GM21825 (cell line): Measurements from ENCODE around the gene SDK1.

ENCODE experiments used
- ATAC-seq: cut with Tn5 transposase; IDR thresholded peaks from one replicate; pipeline ENCODE4 v1.9.1; 2021; ENCODE audit warnings: mild to moderate bottlenecking, moderate library complexity; ENCODE audit not compliant: unreplicated experiment

SDK1 gene

DNA sequence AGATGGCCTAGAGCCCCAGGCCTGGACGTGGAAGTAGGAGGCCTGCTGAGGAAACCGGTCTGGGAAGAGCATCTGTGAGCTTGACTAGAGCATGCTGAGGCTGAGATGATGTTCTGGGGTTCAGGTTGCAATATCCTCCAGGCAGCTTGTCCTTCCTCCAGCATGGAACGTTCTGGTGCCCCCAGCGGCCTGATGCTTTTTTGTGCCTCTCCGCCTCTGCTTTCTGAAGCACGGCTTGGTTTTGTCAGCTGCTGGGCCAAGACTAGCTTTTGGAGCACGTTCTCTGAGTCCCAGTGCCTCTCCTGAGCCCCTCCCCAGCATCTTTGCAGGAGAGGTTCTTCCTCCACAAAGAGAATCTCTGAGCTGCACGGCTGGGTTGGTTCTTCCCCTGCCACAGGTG, 699.1 kb downstream of the SDK1 start:
- ATAC-seq, result no peak

DNA sequence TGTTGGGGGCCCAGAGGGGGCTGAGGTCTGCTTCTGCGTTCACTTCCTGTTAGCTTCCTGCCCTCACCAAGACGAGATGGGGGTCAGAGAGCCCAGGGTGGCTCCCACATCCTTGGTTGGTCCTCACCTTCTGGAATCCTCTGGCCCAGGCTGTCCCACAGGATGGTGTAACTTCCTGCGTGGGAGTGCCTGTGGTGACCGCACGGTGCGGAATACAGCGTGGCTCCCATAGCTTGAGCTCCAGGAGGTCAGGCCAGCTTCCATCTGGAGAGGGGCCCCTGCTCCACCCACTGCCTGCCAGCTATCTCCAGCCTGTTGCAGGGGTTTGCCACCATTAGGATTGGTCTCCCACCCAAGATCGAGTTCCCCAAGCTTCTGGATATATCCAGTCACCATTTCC, 699.9 kb downstream of the SDK1 start:
- no peak for ATAC-seq

DNA sequence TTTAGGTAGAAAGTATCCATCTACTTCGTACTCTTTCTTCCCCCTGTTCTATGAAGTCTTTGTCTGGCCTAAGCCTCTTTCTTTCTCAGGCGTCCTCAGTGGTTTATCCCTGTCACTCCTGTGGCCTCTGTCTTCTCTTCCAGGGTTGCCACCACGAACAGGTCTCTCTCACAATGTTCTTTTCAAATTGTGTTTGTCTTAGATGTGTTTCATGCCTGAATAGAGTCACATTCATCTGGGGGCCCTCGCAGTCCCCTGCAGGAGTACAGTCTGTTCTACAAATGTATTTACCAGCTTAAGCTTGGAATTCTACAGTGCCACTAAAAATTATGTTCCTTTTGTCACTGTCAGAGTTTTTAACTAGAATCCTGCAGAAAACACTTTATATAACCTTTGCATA, 700.7 kb downstream of the SDK1 start:
- ATAC-seq, result no peak

DNA sequence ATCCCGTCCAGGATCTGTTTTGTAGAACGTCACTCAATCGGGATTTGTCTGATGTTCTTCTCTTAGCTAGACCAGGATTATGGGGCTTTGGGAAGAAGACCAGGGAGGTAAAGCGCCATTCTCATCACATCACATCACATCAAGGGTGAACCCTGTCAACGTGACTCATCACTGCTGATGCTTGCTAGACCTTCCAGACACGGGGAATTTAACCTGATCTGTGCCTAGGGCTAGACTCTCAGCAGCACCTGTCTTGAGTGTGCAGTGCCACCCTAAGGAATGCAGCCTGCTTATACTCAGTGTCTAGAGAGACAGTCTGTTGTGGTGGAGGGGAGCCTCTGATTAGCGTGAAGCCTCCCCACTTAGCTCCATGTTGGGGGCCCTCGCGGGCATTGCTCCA, 702.5 kb downstream of the SDK1 start:
- no peak for ATAC-seq

DNA sequence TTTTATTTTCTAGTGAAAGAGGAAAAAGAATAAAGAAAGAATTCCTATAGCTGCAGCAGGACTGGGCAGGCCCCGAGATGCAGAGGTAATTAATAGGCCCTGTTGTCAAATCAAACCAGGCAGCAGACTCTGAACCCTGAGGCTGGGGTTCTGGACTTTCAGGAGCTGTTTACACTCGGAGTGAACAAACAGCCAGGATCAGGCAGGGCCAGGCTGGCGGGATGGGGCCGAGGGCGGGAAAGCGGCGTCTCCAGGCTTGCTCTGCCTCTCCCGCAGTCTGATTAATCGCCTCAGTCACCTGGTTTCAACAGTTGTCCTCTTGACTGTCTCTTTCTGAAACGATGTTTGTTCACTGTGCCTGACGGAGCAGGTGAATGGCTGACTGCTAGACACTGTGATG, 705.6 kb downstream of the SDK1 start:
- ATAC-seq, result no peak

DNA sequence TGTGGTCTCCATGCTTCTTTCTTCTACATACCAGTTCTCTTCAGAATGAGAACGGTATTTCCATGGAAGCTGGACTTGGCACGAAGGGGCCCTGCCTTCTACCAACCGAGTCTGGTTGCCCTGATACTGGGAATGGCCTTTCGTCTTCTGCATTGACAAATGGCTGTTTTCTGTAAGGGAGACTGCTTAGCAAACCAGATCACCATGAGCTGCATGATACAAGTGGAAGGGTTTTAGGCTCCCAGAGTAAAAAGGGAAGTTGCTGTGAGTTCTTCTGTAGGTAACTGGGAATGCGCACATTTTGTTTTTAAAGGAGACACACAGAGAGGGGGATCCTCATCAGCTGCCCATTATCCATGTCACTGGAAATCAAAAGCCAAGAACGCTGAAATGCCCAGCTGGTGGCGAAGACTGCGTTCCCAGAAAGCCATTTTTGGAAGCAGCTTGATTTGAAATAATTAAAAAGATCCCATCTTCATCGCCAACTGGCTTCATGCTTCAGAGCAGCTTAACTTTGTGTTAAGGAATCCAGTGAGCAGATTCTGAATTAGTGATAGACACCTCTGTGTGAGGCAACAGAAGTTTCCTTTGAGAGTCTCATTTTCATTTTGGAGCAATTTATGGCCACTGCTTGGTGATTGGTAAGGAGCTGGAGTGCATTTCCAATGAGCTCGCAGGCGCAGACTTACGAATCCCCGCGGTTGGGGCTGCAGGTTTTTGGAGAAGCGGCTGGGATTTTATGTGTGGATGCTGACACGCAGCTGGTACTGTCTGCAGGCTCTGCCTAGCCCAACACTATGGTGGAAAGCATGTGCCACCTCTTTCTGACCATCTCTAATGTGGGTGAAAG, 708.4 kb downstream of the SDK1 start:
- ATAC-seq, result no peak

DNA sequence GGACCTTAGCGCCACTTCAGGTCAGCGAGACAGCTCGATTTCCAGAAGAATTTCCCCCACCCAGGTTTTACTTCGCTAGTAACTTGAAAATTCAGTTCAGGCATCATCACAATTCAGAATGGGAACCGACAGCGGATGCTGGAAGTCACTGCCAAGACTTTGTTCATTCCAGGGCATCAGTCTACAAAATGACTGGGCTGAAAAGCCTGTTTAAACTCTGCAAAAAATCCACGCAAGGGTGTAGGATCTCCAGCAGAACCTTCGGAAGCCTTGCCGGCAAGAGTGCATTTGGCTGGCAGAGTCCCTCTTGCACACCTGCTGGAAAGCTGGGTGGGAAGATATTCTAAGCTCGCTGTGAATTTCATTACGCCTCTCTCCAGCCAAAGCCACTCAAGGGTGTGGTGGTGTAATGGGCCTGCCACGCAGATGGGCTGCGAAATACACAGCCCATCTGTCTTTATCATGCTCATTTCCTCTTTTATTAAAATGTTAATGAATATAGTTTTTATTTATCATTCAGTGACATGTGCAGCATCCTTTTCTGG, 709.1 kb downstream of the SDK1 start:
- no peak for ATAC-seq

DNA sequence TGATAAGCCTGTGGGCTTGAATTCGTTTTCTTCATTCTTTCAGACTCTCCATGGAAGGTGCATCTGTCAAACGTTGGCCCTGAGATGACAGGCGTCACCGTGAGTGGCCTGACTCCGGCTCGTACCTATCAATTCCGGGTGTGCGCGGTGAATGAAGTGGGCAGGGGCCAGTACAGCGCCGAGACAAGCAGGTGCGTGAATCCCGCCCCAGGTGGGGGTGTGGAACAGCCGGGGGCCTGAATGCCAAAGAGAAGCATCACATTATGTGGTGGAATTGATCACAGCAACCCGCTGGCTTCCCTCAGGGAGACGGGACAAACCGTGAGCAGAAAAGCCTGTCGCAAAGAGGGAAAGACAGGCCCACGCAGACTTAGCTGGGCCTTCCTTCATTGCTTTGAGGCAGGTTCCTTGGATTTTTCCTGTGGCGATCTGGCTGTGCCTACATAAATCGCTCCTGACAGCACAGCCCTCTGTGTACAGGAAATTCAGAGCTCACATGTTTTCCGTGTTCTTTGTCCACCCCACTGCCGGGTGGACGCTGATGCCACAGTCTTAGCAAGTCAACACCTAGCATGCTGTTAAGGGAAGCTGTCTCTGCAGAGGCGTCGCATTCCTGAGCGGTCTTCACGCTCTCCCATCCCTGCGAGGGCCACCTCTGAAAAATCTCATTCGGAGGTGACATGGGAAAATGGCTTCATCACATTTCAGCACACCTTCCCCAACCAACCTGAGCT, 710.0 kb downstream of the SDK1 start:
- ATAC-seq, result no peak

DNA sequence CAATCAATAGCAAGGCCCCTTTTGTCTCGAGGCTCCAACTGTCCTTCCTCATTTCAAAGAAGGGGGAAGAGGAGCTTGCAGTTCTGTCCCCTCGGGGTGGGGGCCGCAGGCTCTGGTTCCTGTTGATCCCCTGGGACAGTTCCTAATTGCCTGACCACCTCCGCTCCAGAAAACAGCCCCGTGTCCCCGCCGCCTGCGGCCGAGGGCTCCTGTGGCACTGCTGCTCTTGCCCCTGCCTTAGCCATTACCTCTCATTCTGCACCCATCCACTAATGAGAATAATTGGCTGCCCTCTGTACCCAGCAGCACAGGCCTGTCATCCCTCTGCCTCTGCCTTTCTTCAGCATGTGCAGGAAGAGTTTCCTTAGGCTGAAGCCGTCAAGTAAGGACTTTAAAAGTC, 712.7 kb downstream of the SDK1 start:
- no peak for ATAC-seq

DNA sequence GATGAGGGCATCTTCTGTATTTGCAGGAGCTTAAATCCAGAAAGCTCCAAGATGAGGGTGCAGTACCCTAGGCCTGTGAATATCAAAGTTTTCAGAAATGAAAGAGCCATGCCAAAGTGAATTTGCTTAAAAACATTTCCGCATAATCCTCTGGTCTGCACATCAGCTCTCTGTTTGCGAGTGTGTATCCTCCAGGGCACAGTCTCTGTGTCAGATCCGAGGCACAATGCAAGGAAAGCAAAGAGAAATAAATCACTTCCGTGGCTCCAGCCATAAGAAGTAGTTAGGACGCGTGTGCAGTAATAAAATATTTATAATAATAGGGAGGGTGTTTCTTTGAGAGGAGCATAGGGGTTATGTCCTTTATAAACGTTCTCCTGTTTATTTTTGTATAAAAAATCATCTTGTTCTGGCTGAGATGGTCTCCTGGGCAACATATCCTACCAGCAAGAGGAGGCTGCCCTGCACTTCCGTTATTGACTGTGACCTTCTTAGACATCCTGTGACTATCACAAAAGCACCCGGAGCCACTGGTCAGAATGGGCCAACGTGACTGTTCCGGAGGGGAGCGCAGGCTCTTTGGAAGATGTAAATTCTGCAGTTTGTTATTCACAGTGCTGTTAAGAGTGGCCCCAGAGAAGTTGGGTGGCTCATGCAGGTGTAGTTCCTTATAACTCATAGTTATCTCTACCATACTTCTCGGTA, 713.4 kb downstream of the SDK1 start:
- no peak for ATAC-seq

DNA sequence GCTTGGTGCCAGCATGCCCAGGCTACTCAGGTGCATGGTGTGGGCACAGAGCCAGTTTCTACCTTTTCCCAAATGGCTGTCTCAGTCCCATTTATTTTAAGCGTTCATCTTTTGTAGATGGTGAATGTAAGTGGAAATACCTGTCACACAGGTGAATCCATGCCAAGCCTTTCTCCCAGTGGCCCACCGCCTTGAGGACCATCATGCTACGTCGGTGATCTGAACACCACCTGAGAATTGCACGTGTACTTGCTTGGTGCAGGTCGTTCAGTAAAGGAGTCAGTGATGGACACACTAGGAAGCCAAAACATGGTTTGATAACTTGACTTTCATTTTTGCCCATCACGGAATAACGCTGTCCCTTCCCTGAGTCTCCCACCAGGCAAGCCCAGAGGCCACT, 714.3 kb downstream of the SDK1 start:
- ATAC-seq, result no peak

DNA sequence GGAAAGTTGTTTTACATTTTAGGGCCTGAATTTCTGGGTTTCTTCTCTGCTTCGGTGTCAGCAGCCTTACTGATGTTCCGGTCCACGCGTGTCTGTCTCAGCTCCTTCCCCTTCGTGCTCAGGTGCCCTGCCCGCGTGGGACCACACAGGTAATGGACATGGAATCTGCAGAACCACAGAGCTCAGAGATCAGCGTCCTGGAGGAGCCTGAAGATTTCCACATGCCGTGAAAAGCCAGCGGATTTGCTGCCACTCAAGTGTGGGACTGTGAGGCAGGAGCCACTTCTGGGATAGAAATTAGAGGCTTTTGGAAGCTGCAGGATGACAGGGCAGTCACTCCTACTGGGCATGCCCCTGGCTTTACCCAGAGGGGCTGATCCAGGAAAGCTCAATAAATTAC, 714.9 kb downstream of the SDK1 start:
- no peak for ATAC-seq

DNA sequence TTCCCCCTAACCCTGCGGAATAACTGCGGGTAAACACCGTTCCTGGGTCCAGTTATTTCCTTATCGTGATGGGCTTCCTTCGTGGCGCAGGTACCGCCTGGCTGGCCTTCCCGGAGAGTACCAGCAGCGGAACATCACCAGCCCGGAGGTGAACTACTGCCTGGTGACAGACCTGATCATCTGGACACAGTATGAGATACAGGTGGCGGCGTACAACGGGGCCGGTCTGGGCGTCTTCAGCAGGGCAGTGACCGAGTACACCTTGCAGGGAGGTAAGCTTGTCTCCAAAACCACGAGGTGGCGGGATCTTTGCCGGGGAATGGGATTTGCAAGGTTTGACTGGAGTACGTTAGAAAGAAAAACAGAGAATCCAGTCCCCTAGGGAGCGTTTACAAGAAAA, 716.0 kb downstream of the SDK1 start:
- ATAC-seq, result no peak

DNA sequence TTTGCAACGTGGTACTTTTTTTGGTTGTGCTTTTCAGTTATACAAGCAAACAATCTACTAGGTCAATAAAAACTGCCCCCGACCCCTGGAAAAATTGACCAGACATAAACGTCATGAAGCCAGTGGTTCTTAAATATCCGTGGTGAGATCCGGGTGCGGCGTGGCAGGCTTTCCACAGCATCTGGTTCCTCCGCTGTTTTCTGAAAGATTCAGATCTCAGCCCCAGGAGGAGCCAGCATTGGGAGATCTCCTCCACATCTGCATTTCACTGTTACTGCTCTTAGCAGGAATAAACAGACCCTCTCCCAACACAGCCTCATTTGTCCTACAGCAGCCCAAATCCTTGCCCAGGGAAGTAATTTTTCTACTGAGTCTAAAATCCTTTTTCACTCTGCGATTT, 716.7 kb downstream of the SDK1 start:
- no peak for ATAC-seq

DNA sequence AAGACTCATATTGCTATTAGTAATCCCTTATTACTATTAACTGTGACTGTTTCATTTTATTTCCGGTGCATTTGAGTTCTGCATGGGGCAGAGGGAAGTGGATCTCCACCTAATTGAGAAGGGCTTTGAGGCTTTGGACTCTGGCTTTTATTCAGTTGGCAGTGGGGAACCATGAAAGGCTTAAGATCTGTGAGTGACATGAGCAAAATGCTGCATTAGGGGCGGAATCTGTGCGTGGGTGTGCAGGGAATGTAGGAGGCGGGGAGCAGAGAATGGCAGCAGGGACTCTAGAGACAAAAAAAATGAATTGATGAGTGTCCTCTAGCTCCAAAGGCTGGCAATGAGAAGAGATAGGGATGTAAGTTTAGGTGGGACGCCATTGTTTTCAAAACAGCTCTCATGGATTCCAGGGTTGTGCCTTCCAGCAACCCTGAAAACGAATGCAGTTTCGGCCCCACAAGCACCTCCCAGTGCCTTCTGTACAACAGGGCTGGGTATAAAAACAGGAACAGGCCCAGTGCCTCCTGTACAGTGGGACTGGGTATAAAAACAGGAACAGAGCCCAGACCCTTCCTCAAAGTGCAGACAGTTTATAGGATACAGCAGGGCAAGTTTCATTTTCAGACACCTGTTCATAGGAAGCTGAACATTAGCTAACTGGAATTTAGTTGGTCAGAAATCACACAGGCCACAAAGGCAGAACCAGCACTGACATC, 717.7 kb downstream of the SDK1 start:
- no peak for ATAC-seq

DNA sequence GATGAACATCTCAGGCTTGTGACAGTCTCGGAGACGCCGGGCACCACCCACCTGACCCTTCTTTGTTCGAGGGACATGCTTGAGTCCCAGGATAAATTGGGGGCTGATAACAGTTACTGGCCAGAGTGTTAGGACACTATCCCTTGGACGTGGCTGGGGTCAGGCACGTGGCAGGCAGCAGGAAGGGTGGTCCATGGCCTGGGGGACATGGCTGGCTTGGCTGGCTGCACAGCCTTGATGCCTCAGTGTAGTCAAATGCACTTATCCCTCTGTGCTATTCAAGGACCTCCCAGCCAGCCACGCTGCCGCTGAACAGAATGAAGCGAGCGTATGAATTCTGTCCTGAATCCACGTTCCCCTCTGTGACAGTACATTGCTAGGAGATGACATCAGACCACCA, 719.0 kb downstream of the SDK1 start:
- ATAC-seq, result no peak

DNA sequence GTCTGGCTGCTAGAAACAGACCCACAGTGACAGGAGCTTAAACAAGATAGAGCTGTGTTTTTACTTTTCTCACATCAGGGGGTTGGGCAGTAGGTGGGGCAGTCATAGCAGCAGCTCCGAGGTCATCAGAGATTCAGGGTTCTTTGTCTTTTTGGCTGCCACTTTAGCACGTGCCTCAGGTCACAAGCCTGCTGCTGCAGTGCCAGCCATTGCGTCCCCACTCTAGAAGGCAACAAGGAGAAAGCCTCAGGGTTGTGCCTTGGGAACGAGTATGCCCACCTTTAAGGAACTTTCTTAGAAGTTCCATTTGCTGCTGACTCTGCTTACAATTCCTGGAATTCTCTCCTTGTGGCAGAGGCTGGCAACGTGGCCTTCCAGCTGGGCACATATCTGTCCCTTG, 720.4 kb downstream of the SDK1 start:
- no peak for ATAC-seq

DNA sequence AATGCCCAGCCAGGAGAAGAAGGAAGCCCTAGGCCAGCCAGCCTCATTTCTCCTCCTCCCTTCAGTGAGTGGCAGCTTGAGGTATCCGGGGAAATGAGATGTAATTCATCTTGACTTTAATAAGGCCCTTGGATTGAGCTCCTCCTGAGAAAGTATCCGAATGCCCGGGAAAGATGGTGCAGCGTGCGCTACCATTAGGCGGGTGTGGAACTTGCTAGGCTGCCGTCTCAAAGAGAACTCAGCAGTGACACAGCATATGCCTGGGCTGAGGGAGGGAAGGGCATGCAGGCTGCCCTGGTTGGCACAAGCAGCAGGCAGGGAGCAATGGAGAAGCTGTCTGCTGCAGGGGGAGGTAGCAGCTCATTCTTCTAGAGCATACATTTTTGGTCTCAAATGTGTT, 721.2 kb downstream of the SDK1 start:
- no peak for ATAC-seq

DNA sequence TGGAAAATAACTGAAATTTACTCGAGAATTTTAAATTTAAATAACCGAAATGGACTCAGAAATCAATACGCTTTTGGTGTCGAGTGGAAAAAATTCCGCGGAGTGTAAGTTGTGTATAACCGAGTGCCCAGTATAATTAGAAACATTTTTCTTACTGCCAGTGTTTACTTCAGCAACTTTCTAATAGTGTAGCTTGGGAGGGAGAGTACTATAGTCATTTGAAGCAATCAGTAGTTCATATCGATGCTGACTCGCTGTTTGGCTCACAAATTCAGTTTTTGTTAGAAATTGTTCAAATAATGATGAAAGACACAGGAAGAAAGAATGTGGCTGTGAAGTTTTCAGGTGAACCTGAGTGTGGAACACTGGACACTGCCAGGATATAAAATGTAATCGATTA, 722.5 kb downstream of the SDK1 start:
- ATAC-seq, result no peak

DNA sequence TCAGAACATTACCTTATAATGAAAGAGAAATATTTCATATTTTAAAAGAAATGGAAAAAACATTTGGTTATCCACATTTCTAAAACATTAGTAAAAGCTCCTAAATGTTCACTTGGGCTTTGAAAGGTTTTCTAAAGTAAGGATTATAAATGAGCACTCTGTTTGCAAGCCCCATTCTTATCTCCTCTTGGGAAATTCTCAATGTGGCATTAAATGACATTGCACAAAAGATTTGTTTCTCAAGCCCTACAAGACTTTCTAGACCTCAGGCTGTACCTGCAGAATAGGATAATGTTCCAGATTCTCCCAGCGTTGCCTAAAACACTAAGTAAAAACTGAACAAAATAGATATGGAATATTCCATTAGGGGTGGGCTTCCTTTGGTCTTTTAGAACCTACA, 723.1 kb downstream of the SDK1 start:
- ATAC-seq, result no peak

DNA sequence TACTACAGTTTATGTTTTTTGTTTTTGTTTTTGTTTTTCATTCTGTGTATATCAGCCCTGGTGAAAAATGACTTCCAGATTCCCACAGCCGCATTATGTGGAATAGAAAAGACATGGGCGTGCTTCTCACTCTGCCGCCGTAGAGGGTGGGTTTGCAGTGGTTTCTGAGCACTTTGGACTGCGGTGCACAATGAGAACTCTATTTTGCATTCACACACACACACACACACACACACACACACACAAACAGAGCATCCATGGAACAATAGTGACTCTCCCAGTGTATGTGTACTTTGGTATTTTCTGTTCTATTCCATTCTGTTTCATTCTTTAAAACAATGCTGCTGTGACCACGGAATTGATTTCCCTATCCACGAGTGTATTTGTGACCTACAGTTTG, 723.8 kb downstream of the SDK1 start:
- ATAC-seq, result no peak
